ENCODE data around the gene MTHFD1L.

- TF ChIP-seq CTCF (IDR thresholded peaks at IDR 0.05; ENCODE audit: low read depth, low read length, poor library complexity, severe bottlenecking) (no peak), EZH2phosphoT487 (IDR thresholded peaks at IDR 0.05; ENCODE audit: borderline replicate concordance, low read length) (no peak)
Measured at GRCh38 chr6:150840185-150840584, 25.3 kb upstream of the MTHFD1L start.

Data from DOHH2 (cell line).